GM12872 (cell line): ENCODE results near the gene DCT.

ENCODE experiments used
- CTCF ChIP-seq: IDR thresholded peaks from 3 replicates; pipeline ENCODE4 v1.5.1; 2011; ENCODE audit warnings: low read depth, mild to moderate bottlenecking, low read length, moderate library complexity; ENCODE audit not compliant: insufficient read depth

The DCT gene

GRCh38 chr13:94412870-94413597 lies 66.4 kb downstream of the DCT start:
- no peak for TF ChIP-seq CTCF

GRCh38 chr13:94411747-94412146 lies 67.7 kb downstream of the DCT start:
- no peak for TF ChIP-seq CTCF

- no peak for TF ChIP-seq CTCF
These were observed 71.0 kb downstream of the DCT start for GRCh38 chr13:94408314-94409036.

GRCh38 chr13:94400874-94401273 lies 78.6 kb downstream of the DCT start:
- TF ChIP-seq CTCF = no peak

- TF ChIP-seq CTCF = no peak
These were observed 79.7 kb downstream of the DCT start for GRCh38 chr13:94399812-94400211.

- TF ChIP-seq CTCF = no peak
These were observed 83.6 kb downstream of the DCT start for GRCh38 chr13:94395860-94396259.

GRCh38 chr13:94394723-94395122 lies 84.8 kb downstream of the DCT start:
- no peak for TF ChIP-seq CTCF
